Ovary (tissue), 9 donors: Measurements from ENCODE around the gene UMAD1. TPM values are rescaled to one million over a fixed set of nuclear protein-coding genes. Genes with fewer than 3 reads are reported as not detected.

Experiments used
- DNase-seq, 5 donors: peaks; one replicate each; pipeline ENCODE4 v3.0.0-alpha.2; 2019 to 2020
- H3K27ac ChIP-seq, 2 donors: fragments of 200-600 bp; one replicate each; pipeline versions ENCODE4 v1.5.1 to v1.8.0; 2019 to 2022
- H3K27me3 ChIP-seq: fragments of 200-600 bp; one replicate; pipeline ENCODE4 v1.8.0; 2022
- H3K36me3 ChIP-seq: fragments of 200-600 bp; sonication (generic); one replicate; pipeline ENCODE4 v1.5.1; 2019
- H3K4me1 ChIP-seq: one replicate; pipeline ENCODE4 v1.8.1; 2013; ENCODE audit warnings: mild to moderate bottlenecking, moderate library complexity; ENCODE audit not compliant: insufficient read depth
- H3K4me3 ChIP-seq: fragments of 200-600 bp; sonication (generic); one replicate; pipeline ENCODE4 v1.5.1; 2017
- H3K9me3 ChIP-seq, 2 donors: fragments of 200-600 bp in 1 of 2; sonication (generic) in 1 of 2; one replicate each; pipeline versions ENCODE4 v1.5.1 to v1.8.1; 2013 to 2019; ENCODE audit warnings: mild to moderate bottlenecking in 1 of 2, moderate library complexity in 1 of 2
- CTCF ChIP-seq, 3 donors: fragments of 450-650 bp in 2 of 3; fragments of 200-600 bp in 1 of 3; IDR thresholded peaks; one replicate each; pipeline versions ENCODE4 v1.5.1 to v1.8.0; 2016 to 2022; ENCODE audit warnings: antibody characterized with exemption in 3 of 3, mild to moderate bottlenecking in 1 of 3
- EP300 ChIP-seq: sonication (generic); formaldehyde crosslinking; IDR thresholded peaks from one replicate; pipeline ENCODE4 v1.6.1; 2017; ENCODE audit warnings: antibody characterized with exemption
- POLR2A ChIP-seq: fragments of 450-650 bp; IDR thresholded peaks from one replicate; pipeline ENCODE4 v1.6.1; 2017; ENCODE audit warnings: antibody characterized with exemption, mild to moderate bottlenecking, moderate library complexity
- WGBS, 3 donors: extraction: QIAGEN DNeasy Blood & Tissue Kit in 1 of 3; methylation state at CpG; one replicate each; pipeline versions ENCODE4 v1.1.5 to v1.1.7; 2013 to 2017; 5-methylcytosine and 5-hydroxymethylcytosine counted together
- intact Hi-C, 4 donors: fragments of 100-400 bp; cut with DNase I; formaldehyde crosslinking; loops; one replicate each; pipeline versions ENCODE4 v1.11.0 to v1.15.1; 2022 to 2023
- polyA plus RNA-seq, 2 donors: library from polyadenylated mRNA; stranded (reverse); fragments of 200-250 nt in 1 of 2; fragments of 350-450 nt in 1 of 2; fragmentation: Illumina TruSeq in 1 of 2; extraction: RNeasy Lipid Tissue Mini Kit (QIAGEN cat#74804) in 1 of 2; gene quantifications; one replicate each; pipeline ENCODE4 v1.2.3, GENCODE V29; 2013 to 2014
- total RNA-seq, 7 donors: library from RNA; depleted of rRNA in 2 of 7; stranded (reverse); fragments of >200 nt in 2 of 7; fragmentation: NEBNext Ultra II Directional in 3 of 7; extraction: Animal tissue kit (Norgen Biotek cat#: 25700) in 3 of 7; gene quantifications; one replicate each; pipeline versions ENCODE4 v1.1.0 to v1.2.4, GENCODE V29; 2016 to 2023
- donor health status: DM: no; HTN: no; CAD: no; lungs with moderate emphysema.
- donor health status: DM: no; HTN: no; CAD: no.
- donor health status: Bipolar disorder and iron deficiency.
- donor health status: DM: yes; HTN: yes; CAD: no.
- donor health status: DM: no; HTN: no; CAD: no.
- donor health status: DM: yes; HTN: yes; CAD: no.

Gene UMAD1
- total and polyA plus RNA-seq, 9 donors, result 10.4 to 19.1 (median 16.2) TPM

GRCh38 chr7:7688310-7688709 is 47.8 kb downstream of the UMAD1 start:
- no peak overlapping the region for H3K4me3 ChIP-seq
- TF ChIP-seq EP300 (no peak), CTCF (IDR thresholded peaks at IDR 0.05) (no peak), POLR2A (no peak)
- no peaks in the 10 kb centered on the region for H3K27me3 ChIP-seq
- H3K36me3 ChIP-seq, result no peaks in the 10 kb centered on the region
- intact Hi-C loops, result no loop called here
- WGBS, 3 donors, result 62 to 68% (median 66%) methylated on average over 6 of the region's 6 CpGs
- H3K4me1 ChIP-seq, result no peaks in the 10 kb centered on the region
- H3K27ac ChIP-seq, result no peak overlapping the region
- no peak for DNase-seq
- H3K9me3 ChIP-seq, result no peaks in the 10 kb centered on the region

DNA sequence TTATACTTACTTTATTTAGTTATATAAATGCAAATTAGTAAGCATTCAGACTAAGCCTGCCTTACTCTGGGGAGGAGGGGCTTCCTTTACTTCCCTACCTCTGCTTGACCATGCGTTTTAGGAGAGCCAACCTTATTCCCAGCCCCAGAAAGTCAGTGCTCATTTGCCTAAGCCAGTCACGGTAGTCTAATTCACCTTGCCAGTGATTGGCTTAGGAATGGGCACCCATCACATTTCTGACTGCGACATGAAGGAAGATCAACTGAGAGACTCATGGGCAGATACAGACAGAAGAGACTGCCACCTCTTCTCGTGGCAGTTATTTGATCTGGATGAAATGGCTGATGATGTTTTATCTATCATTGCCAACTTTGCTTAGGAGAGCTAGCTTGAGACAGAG is 48.4 kb downstream of the UMAD1 start:
- H3K9me3 ChIP-seq, result no peaks in the 10 kb centered on the region
- no peaks in the 10 kb centered on the region for H3K4me1 ChIP-seq
- H3K27ac ChIP-seq, result no peak overlapping the region
- no peak for DNase-seq
- intact Hi-C loops, result no loop called here
- H3K4me3 ChIP-seq, result no peak overlapping the region
- H3K36me3 ChIP-seq, result no peaks in the 10 kb centered on the region
- no peak for TF ChIP-seq POLR2A
- no peak for TF ChIP-seq EP300
- TF ChIP-seq CTCF (IDR thresholded peaks at IDR 0.05), result no peak
- H3K27me3 ChIP-seq, result no peaks in the 10 kb centered on the region
- 91 to 95% (median 93%) methylated on average over 4 of the region's 4 CpGs for WGBS, 3 donors

- TF ChIP-seq CTCF (IDR thresholded peaks at IDR 0.05) (no peak), POLR2A (no peak), EP300 (no peak)
- no peaks in the 10 kb centered on the region for H3K27me3 ChIP-seq
- intact Hi-C loops, result no loop called here
- H3K9me3 ChIP-seq, result no peaks in the 10 kb centered on the region
- no peak overlapping the region for H3K4me3 ChIP-seq
- H3K36me3 ChIP-seq, result no peaks in the 10 kb centered on the region
- no peak for DNase-seq
- H3K4me1 ChIP-seq, result peaks cover 1% of the 10 kb centered on the region
- H3K27ac ChIP-seq, result no peak overlapping the region
Measured at GRCh38 chr7:7693881-7694280, 53.3 kb downstream of the UMAD1 start.

GRCh38 chr7:7694542-7694941 is 54.0 kb downstream of the UMAD1 start:
- Histone ChIP-seq H3K27me3 (no peaks in the 10 kb centered on the region), H3K27ac (no peak overlapping the region), H3K4me1 (peaks cover 1% of the 10 kb centered on the region), H3K36me3 (no peaks in the 10 kb centered on the region), H3K4me3 (no peak overlapping the region), H3K9me3 (no peaks in the 10 kb centered on the region)
- 89 to 91% (median 90%) methylated on average over 3 of the region's 3 CpGs for WGBS, 3 donors
- DNase-seq, result no peak
- TF ChIP-seq POLR2A, result no peak
- TF ChIP-seq EP300, result no peak
- no peak for TF ChIP-seq CTCF (IDR thresholded peaks at IDR 0.05)
- intact Hi-C loops, result no loop called here
